Thoracic aorta (tissue), 2 donors: ENCODE results near the gene TGFB1. TPM values are rescaled to one million over a fixed set of nuclear protein-coding genes. Genes with fewer than 3 reads are reported as not detected.

Experiments
- ATAC-seq: fragments of 150-250 bp; one replicate; pipeline ENCODE4 v1.8.0; 2017; ENCODE audit warnings: low read depth; ENCODE audit not compliant: insufficient number of reproducible peaks, low FRiP score
- DNase-seq: peaks from one replicate; pipeline ENCODE4 v3.0.0-alpha.2; 2020; ENCODE audit warnings: low spot score
- H3K27ac ChIP-seq, 2 donors: fragments of 200-600 bp; sonication (generic); 1 replicate in 1 of 2; 2 replicates in 1 of 2; pipeline ENCODE4 v1.5.1; 2016; ENCODE audit warnings: mild to moderate bottlenecking in 2 of 2, moderate library complexity in 2 of 2
- H3K27me3 ChIP-seq: fragments of 200-600 bp; sonication (generic); replicated peaks from 2 replicates; pipeline ENCODE4 v1.6.0; 2016; ENCODE audit warnings: mild to moderate bottlenecking; ENCODE audit not compliant: insufficient read depth
- H3K36me3 ChIP-seq: fragments of 200-600 bp; sonication (generic); one replicate; pipeline ENCODE4 v1.5.1; 2016
- H3K4me1 ChIP-seq, 2 donors: fragments of 200-600 bp; sonication (generic); 1 replicate in 1 of 2; 2 replicates in 1 of 2; pipeline versions ENCODE4 v1.5.1 to v1.6.0; 2016; ENCODE audit warnings: low read depth in 2 of 2, mild to moderate bottlenecking in 1 of 2; ENCODE audit not compliant: control insufficient read depth in 1 of 2
- H3K4me3 ChIP-seq: fragments of 200-600 bp; sonication (generic); 2 replicates; pipeline ENCODE4 v1.5.1; 2016; ENCODE audit warnings: mild to moderate bottlenecking
- H3K9me3 ChIP-seq: fragments of 200-600 bp; sonication (generic); 2 replicates; pipeline ENCODE4 v1.5.1; 2016
- total RNA-seq, 2 donors: library from RNA; depleted of rRNA; stranded (reverse); fragments of >200 nt; gene quantifications; one replicate each; pipeline versions ENCODE4 v1.1.0 to v1.2.3, GENCODE V29; 2016
- TF ChIP-seq, protein P1 (sequence below): fragments of 200-600 bp; sonication (generic); IDR thresholded peaks from one replicate; pipeline ENCODE4 v1.5.1; 2019; ENCODE audit warnings: antibody characterized with exemption

TGFB1 gene
- total RNA-seq, 2 donors from 2014 or later, result 55.1 to 69.6 TPM

DNA sequence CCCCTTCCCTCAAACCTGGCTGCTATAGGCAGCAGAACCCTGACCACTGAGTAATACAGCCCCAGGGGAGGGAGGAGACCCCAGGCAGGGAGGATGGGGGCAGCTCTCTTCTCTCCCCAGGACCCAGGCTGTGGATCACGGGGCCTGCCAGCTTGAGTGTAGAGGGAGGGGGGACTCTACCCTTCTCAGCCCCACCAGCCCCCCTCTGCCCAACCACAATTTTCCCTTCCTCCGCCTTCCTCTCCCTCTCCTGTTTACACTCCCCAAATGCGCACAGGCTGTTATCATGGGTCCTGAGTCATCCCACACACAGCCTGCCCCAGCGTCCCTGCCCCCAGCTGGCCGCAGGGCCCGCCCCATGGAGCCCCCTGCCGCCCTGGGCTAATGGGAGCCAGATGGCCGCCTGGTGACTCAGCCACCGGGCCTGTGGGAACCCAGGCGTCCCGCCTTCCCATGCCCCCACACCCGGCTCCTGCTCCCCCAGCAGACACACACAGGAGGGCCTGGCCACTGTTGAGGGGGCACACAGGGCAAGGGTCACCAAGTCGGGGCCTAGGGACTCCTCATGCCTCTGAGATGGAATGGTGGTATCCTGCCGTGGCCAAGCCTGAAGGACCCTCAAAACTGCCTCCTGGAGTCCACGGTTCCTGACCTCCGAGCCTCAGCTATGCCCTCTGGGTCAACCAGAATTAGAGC lies 30.1 kb downstream of the TGFB1 start:
- Histone ChIP-seq H3K9me3 (no peaks in the 10 kb centered on the region), H3K36me3 (peaks cover 28% of the 10 kb centered on the region), H3K4me3 (peak overlapping the region; percentile 2), H3K4me1 (peaks cover 41 to 59% of the 10 kb centered on the region in 2 donors), H3K27ac (peak overlapping the region; percentile 96 to 99), H3K27me3 (no peaks in the 10 kb centered on the region)
- peak; percentile 58 for DNase-seq
- TF ChIP-seq, protein P1, sequence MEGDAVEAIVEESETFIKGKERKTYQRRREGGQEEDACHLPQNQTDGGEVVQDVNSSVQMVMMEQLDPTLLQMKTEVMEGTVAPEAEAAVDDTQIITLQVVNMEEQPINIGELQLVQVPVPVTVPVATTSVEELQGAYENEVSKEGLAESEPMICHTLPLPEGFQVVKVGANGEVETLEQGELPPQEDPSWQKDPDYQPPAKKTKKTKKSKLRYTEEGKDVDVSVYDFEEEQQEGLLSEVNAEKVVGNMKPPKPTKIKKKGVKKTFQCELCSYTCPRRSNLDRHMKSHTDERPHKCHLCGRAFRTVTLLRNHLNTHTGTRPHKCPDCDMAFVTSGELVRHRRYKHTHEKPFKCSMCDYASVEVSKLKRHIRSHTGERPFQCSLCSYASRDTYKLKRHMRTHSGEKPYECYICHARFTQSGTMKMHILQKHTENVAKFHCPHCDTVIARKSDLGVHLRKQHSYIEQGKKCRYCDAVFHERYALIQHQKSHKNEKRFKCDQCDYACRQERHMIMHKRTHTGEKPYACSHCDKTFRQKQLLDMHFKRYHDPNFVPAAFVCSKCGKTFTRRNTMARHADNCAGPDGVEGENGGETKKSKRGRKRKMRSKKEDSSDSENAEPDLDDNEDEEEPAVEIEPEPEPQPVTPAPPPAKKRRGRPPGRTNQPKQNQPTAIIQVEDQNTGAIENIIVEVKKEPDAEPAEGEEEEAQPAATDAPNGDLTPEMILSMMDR, result no peak
- peak; percentile 56 for ATAC-seq

DNA sequence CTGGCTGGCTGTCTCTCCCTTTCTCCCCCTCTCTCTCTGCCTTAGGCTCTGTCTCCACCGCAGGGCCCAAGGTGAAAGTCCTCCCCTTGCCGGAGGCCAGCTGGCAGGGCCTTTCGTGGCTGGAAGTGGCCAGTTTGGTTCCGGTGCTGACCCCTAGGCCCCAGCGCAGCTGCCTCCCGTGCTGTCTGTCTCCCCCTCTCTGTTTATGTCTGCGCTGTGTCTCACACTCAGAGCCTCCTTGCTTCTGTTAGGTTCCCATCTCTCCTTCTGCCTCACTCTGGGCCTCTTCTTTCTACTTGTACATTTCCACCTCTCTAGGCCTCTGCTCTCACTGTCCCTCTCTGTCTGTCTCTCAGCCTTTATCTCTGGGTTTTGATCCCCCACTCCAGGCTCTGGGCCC lies 30.7 kb downstream of the TGFB1 start:
- no peak overlapping the region for H3K4me3 ChIP-seq
- peak overlapping the region; percentile 96 to 99 for H3K27ac ChIP-seq
- peaks cover 41 to 59% of the 10 kb centered on the region in 2 donors for H3K4me1 ChIP-seq
- no peaks in the 10 kb centered on the region for H3K27me3 ChIP-seq
- DNase-seq (no peak), ATAC-seq (no peak)
- peaks cover 31% of the 10 kb centered on the region for H3K36me3 ChIP-seq
- no peaks in the 10 kb centered on the region for H3K9me3 ChIP-seq
- TF ChIP-seq, protein P1, result no peak

DNA sequence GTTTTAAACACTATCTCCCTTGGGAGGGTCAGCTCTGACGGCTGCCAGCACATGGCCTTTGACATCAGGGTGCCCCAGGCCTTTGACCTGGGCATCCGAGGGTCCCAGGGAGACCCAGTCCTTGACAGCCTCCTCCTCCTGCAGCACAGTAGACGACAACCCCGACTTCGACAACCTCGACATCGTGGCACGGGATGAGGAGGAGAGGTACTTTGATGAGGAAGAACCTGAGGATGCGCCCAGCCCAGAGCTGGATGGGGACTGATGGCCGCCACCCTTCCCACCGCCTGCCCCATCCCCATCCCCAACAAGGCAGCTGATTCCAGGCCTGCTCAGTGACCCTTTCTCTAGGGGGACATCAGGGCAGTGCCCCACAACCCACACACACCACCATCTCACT lies 31.3 kb downstream of the TGFB1 start:
- H3K4me1 ChIP-seq, result peaks cover 39 to 59% of the 10 kb centered on the region in 2 donors
- peaks cover 31% of the 10 kb centered on the region for H3K36me3 ChIP-seq
- H3K4me3 ChIP-seq, result no peak overlapping the region
- H3K9me3 ChIP-seq, result no peaks in the 10 kb centered on the region
- ATAC-seq, result no peak
- TF ChIP-seq, protein P1, result no peak
- no peak for DNase-seq
- H3K27ac ChIP-seq, result peak overlapping the region; percentile 96 to 99
- H3K27me3 ChIP-seq, result no peaks in the 10 kb centered on the region

DNA sequence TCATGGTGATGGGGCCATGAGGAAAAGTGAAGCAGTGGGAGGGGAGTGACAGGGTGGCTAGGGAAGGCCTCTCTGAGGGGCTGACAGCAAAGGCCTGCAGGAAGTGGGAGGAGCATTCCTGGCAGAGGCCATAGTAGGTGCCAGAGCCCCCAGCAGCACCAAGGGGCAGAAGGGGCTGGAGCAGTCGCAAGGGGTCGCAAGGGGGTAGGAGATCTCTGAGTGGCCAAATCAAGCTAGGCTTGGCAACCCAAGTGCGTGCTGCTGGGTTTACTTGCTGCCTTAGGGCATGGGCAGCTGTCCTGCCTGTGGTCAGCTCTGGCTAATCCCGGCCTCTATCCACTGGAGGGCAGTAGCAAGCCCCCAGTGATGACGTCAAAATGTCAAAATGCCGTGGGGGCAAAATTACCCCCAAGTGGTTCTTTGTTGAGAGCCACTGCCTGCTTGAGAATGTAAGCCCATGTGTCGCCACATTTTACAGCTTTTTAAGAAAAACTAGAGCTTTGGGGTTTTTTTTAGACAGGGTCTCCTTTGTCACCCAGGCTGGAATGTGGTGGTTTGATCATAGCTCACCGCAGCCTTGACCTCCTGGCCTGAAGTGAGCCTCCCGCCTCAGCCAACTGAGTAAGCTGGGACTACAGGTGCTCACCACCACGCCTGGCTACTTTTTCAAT lies 32.0 kb downstream of the TGFB1 start:
- no peak for DNase-seq
- ATAC-seq, result no peak
- no peak overlapping the region for H3K4me3 ChIP-seq
- TF ChIP-seq, protein P1, result peak; percentile 71
- peaks cover 38% of the 10 kb centered on the region for H3K36me3 ChIP-seq
- no peaks in the 10 kb centered on the region for H3K9me3 ChIP-seq
- peaks cover 32 to 52% of the 10 kb centered on the region in 2 donors for H3K4me1 ChIP-seq
- no peaks in the 10 kb centered on the region for H3K27me3 ChIP-seq
- peak overlapping the region; percentile 96 to 99 for H3K27ac ChIP-seq

DNA sequence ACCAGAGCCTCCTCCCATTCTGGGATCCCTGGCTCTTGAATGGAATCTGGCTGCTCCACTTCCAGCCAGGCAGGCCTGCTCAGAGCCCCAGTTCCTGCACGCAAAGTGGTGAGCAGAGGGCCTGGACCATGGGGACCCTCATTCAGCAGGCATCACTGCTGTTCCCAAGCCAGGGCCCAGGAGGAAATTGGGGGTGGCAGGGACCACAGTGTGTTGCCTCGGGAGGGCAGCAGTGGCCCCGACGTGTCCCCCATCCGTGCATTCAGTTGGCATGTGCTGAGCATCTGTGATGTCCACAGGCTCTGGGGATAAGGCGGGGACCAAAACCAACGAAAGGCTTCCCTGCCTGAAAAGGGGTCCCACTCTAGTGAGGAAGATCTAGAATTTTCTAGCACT lies 32.5 kb downstream of the TGFB1 start:
- ATAC-seq (no peak), DNase-seq (no peak)
- H3K4me3 ChIP-seq, result no peak overlapping the region
- peak overlapping the region; percentile 96 to 99 for H3K27ac ChIP-seq
- H3K36me3 ChIP-seq, result peaks cover 44% of the 10 kb centered on the region
- H3K27me3 ChIP-seq, result no peaks in the 10 kb centered on the region
- TF ChIP-seq, protein P1, result no peak
- H3K9me3 ChIP-seq, result no peaks in the 10 kb centered on the region
- peaks cover 26 to 47% of the 10 kb centered on the region in 2 donors for H3K4me1 ChIP-seq
